Measurements from ENCODE around the gene MED29. TPM values are rescaled to one million over a fixed set of nuclear protein-coding genes. Genes with fewer than 3 reads are reported as not detected.

The MED29 gene
- total and polyA plus RNA-seq, 2 of the 13 experiments (the other 11 are each of a cell fraction or from before 2014, with no cell fraction given), result 14.0 to 19.7 TPM

DNA sequence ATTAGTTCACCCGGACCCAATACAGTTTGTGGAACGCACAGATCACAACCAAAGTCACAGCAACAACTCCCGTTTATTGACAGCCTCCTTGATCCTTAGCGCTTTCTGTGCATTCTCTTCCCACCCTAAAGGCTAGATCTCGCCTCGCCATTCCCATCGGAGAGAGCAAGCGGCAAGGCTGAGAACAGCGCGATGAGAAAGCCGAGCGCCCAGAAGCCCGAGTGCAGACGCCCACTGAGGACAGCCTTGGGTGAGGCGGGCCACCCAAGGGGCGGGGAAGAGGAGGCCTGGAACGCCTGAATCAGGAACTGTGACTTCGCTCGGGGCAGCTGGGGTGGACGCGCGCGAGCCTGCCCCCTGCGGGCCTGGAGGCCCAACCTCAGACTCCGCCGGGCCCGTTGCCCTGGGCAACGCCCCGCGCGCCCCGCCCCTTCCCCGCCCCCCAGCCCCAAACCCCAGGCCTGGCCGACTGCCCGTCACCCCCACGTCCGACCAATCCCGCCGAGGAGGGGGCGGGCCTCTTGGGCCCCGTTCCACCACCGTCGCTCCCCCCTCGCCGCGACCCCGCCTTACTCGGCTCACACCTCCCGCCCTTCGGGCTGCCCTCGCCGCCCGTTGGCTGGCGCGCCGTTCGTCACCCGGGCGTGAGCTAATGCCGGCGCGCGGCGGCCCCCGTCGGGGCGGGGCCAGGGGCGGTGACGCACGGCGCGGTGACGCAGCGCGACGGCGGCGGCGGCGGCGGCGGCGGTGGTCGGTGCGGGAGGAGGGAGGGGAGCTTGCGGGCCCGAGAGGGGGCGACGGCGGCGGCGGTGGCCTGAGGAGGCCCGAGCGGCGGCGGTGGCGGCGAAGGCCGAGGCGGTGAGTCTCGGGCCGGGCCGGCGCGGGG is 49.2 kb upstream of the MED29 start, which contains the start of gene SAMD4B (continued):
- TF ChIP-seq, protein P1, sequence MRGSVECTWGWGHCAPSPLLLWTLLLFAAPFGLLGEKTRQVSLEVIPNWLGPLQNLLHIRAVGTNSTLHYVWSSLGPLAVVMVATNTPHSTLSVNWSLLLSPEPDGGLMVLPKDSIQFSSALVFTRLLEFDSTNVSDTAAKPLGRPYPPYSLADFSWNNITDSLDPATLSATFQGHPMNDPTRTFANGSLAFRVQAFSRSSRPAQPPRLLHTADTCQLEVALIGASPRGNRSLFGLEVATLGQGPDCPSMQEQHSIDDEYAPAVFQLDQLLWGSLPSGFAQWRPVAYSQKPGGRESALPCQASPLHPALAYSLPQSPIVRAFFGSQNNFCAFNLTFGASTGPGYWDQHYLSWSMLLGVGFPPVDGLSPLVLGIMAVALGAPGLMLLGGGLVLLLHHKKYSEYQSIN (CRISPR knock-in tag; IDR thresholded peaks at IDR 0.05; ENCODE audit: borderline replicate concordance), result no peak
- TF ChIP-seq ZNF121 (CRISPR knock-in tag; IDR thresholded peaks at IDR 0.05), result no peak
- TF ChIP-seq, protein P2, sequence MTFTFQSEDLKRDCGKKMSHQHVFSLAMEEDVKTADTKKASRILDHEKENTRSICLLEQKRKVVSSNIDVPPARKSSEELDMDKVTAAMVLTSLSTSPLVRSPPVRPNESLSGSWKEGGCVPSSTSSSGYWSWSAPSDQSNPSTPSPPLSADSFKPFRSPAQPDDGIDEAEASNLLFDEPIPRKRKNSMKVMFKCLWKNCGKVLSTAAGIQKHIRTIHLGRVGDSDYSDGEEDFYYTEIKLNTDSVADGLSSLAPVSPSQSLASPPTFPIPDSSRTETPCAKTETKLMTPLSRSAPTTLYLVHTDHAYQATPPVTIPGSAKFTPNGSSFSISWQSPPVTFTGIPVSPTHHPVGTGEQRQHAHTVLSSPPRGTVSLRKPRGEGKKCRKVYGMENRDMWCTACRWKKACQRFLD (CRISPR knock-in tag; IDR thresholded peaks at IDR 0.05; ENCODE audit: borderline replicate concordance), result no peak
- TF ChIP-seq, protein P3, sequence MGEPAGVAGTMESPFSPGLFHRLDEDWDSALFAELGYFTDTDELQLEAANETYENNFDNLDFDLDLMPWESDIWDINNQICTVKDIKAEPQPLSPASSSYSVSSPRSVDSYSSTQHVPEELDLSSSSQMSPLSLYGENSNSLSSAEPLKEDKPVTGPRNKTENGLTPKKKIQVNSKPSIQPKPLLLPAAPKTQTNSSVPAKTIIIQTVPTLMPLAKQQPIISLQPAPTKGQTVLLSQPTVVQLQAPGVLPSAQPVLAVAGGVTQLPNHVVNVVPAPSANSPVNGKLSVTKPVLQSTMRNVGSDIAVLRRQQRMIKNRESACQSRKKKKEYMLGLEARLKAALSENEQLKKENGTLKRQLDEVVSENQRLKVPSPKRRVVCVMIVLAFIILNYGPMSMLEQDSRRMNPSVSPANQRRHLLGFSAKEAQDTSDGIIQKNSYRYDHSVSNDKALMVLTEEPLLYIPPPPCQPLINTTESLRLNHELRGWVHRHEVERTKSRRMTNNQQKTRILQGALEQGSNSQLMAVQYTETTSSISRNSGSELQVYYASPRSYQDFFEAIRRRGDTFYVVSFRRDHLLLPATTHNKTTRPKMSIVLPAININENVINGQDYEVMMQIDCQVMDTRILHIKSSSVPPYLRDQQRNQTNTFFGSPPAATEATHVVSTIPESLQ (CRISPR knock-in tag; conservative IDR thresholded peaks at IDR 0.05), result no peak
- TF ChIP-seq, protein P4, sequence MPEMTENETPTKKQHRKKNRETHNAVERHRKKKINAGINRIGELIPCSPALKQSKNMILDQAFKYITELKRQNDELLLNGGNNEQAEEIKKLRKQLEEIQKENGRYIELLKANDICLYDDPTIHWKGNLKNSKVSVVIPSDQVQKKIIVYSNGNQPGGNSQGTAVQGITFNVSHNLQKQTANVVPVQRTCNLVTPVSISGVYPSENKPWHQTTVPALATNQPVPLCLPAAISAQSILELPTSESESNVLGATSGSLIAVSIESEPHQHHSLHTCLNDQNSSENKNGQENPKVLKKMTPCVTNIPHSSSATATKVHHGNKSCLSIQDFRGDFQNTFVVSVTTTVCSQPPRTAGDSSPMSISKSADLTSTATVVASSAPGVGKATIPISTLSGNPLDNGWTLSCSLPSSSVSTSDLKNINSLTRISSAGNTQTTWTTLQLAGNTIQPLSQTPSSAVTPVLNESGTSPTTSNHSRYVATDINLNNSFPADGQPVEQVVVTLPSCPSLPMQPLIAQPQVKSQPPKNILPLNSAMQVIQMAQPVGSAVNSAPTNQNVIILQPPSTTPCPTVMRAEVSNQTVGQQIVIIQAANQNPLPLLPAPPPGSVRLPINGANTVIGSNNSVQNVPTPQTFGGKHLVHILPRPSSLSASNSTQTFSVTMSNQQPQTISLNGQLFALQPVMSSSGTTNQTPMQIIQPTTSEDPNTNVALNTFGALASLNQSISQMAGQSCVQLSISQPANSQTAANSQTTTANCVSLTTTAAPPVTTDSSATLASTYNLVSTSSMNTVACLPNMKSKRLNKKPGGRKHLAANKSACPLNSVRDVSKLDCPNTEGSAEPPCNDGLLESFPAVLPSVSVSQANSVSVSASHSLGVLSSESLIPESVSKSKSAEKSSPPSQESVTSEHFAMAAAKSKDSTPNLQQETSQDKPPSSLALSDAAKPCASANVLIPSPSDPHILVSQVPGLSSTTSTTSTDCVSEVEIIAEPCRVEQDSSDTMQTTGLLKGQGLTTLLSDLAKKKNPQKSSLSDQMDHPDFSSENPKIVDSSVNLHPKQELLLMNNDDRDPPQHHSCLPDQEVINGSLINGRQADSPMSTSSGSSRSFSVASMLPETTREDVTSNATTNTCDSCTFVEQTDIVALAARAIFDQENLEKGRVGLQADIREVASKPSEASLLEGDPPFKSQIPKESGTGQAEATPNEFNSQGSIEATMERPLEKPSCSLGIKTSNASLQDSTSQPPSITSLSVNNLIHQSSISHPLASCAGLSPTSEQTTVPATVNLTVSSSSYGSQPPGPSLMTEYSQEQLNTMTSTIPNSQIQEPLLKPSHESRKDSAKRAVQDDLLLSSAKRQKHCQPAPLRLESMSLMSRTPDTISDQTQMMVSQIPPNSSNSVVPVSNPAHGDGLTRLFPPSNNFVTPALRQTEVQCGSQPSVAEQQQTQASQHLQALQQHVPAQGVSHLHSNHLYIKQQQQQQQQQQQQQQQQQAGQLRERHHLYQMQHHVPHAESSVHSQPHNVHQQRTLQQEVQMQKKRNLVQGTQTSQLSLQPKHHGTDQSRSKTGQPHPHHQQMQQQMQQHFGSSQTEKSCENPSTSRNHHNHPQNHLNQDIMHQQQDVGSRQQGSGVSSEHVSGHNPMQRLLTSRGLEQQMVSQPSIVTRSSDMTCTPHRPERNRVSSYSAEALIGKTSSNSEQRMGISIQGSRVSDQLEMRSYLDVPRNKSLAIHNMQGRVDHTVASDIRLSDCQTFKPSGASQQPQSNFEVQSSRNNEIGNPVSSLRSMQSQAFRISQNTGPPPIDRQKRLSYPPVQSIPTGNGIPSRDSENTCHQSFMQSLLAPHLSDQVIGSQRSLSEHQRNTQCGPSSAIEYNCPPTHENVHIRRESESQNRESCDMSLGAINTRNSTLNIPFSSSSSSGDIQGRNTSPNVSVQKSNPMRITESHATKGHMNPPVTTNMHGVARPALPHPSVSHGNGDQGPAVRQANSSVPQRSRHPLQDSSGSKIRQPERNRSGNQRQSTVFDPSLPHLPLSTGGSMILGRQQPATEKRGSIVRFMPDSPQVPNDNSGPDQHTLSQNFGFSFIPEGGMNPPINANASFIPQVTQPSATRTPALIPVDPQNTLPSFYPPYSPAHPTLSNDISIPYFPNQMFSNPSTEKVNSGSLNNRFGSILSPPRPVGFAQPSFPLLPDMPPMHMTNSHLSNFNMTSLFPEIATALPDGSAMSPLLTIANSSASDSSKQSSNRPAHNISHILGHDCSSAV (CRISPR knock-in tag; IDR thresholded peaks at IDR 0.05; ENCODE audit: borderline replicate concordance), result no peak
- TF ChIP-seq ELF3 (CRISPR knock-in tag; IDR thresholded peaks at IDR 0.05), result peak; percentile 75
- TF ChIP-seq SMC3 (IDR thresholded peaks at IDR 0.05; ENCODE audit: low read length), result peak; percentile 43; the same call in 1 of the 2 replicates
- TF ChIP-seq MXI1 (IDR thresholded peaks at IDR 0.05; ENCODE audit: borderline replicate concordance, low read depth, low read length), result peak; percentile 82; the same call in 2 of the 3 replicates
- TF ChIP-seq, protein P5, sequence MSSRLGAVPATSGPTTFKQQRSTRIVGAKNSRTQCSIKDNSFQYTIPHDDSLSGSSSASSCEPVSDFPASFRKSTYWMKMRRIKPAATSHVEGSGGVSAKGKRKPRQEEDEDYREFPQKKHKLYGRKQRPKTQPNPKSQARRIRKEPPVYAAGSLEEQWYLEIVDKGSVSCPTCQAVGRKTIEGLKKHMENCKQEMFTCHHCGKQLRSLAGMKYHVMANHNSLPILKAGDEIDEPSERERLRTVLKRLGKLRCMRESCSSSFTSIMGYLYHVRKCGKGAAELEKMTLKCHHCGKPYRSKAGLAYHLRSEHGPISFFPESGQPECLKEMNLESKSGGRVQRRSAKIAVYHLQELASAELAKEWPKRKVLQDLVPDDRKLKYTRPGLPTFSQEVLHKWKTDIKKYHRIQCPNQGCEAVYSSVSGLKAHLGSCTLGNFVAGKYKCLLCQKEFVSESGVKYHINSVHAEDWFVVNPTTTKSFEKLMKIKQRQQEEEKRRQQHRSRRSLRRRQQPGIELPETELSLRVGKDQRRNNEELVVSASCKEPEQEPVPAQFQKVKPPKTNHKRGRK (CRISPR knock-in tag; IDR thresholded peaks at IDR 0.05), result no peak
- TF ChIP-seq ZNF607 (CRISPR knock-in tag; IDR thresholded peaks at IDR 0.05; ENCODE audit: borderline replicate concordance), result peak; percentile 71; the same call in 1 of the 2 replicates
- peak; percentile 4 for TF ChIP-seq SKI (IDR thresholded peaks at IDR 0.05; ENCODE audit: partially characterized antibody)

Data from HepG2 (cell line).